Activated CD8-positive, alpha-beta memory T cell treated with anti-CD3 and anti-CD28 coated beads for 48 hours (primary cell): ENCODE data around the gene ASB6.
"Not testable (repeated sequence)": the region's sequence is repeated elsewhere in the genome, so short reads cannot be mapped to it uniquely, and the experiment has no call there.

ENCODE experiments used
- DNase-seq, 3 experiments: peaks; one replicate each; pipeline ENCODE4 v3.0.0-alpha.2; 2020; ENCODE audit warnings: low read depth in 2 of 3, low spot score in 2 of 3

Gene ASB6

GRCh38 chr9:129608561-129609481 is 33.1 kb downstream of the ASB6 start:
- DNase-seq: no peak

- no peak for DNase-seq
Observed at GRCh38 chr9:129607027-129607387, 34.9 kb downstream of the ASB6 start.

- no peak for DNase-seq
Observed at GRCh38 chr9:129606161-129607026, 35.6 kb downstream of the ASB6 start.

- DNase-seq: no peak
Observed at GRCh38 chr9:129604766-129605163, 37.2 kb downstream of the ASB6 start.

GRCh38 chr9:129604056-129604765 is 37.7 kb downstream of the ASB6 start:
- no peak for DNase-seq

GRCh38 chr9:129602598-129603415 is 39.1 kb downstream of the ASB6 start:
- DNase-seq: no peak

- no peak for DNase-seq
Observed at GRCh38 chr9:129601082-129601674, 40.8 kb downstream of the ASB6 start.

- DNase-seq: no peak
Observed at GRCh38 chr9:129598089-129598596, 43.8 kb downstream of the ASB6 start.

- DNase-seq: no peak
Observed at GRCh38 chr9:129597355-129598088, 44.4 kb downstream of the ASB6 start.

- DNase-seq: no peak
Observed at GRCh38 chr9:129596541-129597331, 45.2 kb downstream of the ASB6 start.

GRCh38 chr9:129595903-129596540 is 45.9 kb downstream of the ASB6 start:
- DNase-seq: no peak

- no peak for DNase-seq
Observed at GRCh38 chr9:129595311-129595741, 46.6 kb downstream of the ASB6 start.

- DNase-seq: no peak
Observed at GRCh38 chr9:129594632-129595031, 47.3 kb downstream of the ASB6 start.

- not testable (repeated sequence) for DNase-seq
Observed at GRCh38 chr9:129592790-129593189, 49.2 kb downstream of the ASB6 start.

GRCh38 chr9:129591916-129592315 is 50.0 kb downstream of the ASB6 start:
- DNase-seq: no peak

- DNase-seq: no peak
Observed at GRCh38 chr9:129590466-129590865, 51.5 kb downstream of the ASB6 start.

- no peak for DNase-seq
Observed at GRCh38 chr9:129587487-129588262, 54.3 kb downstream of the ASB6 start.
